Mucosa of gallbladder (tissue), 1 donor: ENCODE data around the gene MYCBP2. TPM values are rescaled to one million over a fixed set of nuclear protein-coding genes. Genes with fewer than 3 reads are reported as not detected.
"Not testable (repeated sequence)": the region's sequence is repeated elsewhere in the genome, so short reads cannot be mapped to it uniquely, and the experiment has no call there.

ENCODE experiments used
- DNase-seq: peaks from one replicate; pipeline ENCODE4 v3.0.0-alpha.2; 2020; ENCODE audit warnings: low spot score
- total RNA-seq: library from RNA; stranded (reverse); gene quantifications from one replicate; pipeline ENCODE4 v1.2.1, GENCODE V29; 2021
- donor health status: DM: no; HTN: no; CAD: no.

MYCBP2 gene
- total RNA-seq, 1 donor from 2014 or later = 71.8 TPM

DNA sequence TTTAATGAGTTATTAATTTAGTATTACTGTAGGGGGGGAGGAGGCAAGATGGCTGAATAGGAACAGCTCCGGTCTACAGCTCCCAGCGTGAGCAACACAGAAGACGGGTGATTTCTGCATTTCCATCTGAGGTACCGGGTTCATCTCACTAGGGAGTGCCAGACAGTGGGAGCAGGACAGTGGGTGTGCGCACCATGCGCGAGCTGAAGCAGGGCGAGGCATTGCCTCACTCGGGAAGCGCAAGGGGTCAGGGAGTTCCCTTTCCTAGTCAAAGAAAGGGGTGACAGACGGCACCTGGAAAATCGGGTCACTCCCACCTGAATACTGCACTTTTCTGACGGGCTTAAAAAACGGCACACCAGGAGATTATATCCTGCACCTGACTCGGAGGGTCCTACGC lies 127.9 kb downstream of the MYCBP2 start:
- not testable (repeated sequence) for DNase-seq

DNA sequence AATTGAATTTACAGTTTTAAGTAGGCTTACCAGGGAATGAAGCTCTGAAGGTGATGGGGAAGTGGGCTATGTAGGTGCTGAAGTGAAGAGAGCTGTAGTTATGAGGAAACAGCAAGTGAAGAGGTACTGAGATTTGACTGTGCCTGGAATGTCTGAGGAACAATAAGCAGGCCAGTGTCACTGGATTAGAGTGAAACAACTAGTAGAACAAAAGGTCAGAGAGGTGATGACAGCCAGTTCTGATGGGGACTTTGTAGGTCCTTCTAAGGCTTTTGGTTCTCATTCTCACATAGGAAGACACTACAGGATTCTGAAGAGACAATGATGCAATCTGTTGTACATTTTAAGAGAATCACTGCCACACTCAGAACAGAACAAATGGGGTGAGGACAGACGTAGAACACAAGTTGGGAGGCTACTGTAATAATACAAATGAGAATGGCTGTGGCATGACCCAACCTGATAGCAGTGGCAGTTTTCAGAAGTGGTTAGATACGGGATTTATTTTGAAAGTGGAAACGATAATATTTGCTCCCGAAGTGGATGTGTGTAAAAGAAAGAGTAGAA lies 130.8 kb downstream of the MYCBP2 start:
- DNase-seq = no peak

DNA sequence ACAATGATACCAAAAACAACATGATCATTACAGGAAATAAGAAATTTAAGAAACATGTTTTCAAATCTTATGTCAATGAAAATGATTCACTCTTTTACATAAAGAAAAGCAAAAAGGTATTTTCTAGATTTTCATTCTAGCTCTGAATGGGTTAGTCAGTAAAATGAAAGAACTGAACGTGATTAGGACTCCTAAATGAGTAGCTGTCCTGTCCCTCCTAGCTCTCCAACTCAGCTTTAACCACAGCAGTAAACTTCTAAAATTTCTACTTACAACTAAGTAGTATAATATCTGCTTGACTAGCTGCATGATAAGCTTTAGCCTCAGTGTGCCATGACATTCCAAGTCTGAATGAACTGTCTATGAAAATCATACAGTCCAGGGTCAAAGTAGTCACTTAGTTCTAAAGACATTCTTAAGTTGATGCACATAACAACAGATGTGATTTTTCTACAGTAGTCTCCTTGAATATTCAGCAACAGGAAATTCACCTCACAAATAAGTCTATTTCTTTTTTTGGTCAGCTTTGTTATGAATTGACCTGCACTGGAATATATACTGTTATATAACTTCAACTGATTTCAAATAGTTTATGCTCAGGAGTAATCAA lies 136.4 kb downstream of the MYCBP2 start:
- no peak for DNase-seq

DNA sequence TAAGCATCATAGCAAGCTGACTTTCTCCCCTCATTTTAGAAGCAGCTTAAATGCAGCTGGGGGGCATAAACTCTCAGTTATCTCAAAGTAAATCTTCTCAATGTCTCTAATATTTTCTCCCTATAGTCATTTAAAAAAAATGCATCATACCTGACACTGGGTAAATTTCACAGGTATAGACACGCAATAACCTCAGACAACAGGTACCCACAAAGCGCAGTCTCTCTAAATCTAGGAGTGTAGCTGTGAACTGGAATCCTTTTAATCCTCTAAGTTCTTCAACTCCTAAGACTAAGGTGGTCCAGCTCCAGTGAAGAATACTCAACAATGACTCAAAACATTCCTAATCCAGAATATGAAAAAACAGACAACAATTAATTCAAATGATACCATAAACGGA lies 141.2 kb downstream of the MYCBP2 start:
- DNase-seq = no peak

DNA sequence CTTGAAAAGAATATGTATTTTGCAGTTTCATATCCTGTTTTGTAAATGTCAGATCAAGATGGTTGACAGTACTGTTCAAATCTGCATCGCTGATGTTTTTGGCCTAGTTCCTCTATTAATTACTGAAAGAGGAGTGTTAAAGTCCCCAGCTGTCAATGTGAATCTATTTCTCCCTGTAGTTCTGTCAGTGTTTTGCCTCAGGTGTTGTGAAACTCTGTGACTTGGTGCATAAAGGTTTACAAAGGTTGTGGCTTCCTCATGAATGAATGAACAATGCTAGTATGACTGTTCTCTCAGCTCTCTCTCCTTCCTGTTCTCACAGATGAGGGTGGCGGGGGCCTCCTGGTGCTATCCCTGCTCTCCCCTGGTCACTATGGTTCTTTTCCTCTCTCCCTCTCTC lies 142.4 kb downstream of the MYCBP2 start:
- no peak for DNase-seq

DNA sequence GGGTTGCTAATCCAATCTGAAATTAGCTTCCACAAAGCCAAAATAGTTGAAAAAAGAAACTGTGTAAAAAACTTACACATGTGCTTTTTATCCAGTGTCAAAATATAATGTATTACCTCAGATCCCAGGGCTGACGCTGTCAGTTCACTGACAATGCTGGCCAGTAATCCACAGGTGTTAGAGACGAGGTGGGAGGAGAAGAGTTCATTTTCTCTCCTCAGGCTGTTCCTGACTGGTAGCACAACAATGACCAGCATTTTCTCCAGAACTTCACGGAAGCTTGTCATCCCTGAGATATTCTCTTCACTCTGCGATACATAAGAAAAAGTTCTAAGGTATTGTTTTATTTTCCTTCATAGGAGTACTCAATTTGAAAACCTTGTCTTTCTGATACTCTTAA lies 146.9 kb downstream of the MYCBP2 start:
- DNase-seq = no peak

DNA sequence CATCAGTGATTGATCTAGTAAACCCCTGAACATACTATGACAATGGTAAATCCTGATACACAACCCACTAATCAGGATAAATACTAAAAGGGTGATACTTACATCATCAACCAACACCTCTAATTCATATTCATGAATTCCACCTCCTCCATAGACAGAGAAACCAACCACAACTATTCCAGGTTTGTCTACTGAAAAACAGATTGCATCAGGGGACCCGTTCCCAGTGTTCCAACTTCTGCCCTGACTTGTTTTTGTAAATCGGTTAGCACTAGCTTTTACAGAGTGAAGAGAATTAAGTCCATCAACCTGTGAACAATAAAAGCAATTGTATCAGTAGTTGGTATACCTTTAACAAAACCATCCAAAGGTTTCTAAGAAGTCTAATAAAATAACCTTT lies 149.2 kb downstream of the MYCBP2 start:
- no peak for DNase-seq

DNA sequence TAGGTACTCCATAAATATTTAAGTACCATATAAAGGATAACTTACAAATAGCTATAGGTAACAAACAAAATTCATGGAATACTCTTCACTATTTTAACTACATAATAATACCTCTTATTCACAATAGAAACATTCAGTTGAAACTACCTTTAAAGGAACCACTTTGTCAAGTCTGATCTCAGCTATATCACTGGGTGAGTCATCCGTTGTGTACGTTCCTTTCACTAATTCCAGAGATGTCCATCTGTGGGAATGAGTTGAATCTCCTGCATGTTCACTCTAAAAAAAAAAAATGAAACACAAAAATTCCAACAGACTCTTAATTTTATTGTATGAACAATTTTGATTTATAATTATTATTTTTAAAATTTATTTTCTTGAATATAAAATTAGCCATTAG lies 150.5 kb downstream of the MYCBP2 start:
- no peak for DNase-seq

DNA sequence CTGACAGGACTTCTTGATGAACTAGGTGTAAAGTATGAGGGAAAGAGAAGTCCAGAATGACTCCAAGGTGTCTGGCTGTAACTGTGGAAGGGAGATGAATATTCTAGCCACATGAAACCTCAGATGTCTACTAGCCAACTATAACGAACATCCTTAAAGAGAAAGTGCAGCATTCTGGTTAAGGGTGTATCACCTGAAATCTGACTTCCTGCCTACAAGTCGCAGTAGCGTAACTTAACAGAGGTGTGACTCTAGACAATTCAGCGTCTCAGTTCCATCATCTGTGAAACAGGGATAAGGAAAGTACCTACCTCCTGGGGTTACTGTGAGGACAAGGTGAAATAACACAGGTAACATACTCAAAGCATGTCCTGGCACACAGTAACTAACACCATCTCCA lies 154.2 kb downstream of the MYCBP2 start:
- no peak for DNase-seq

DNA sequence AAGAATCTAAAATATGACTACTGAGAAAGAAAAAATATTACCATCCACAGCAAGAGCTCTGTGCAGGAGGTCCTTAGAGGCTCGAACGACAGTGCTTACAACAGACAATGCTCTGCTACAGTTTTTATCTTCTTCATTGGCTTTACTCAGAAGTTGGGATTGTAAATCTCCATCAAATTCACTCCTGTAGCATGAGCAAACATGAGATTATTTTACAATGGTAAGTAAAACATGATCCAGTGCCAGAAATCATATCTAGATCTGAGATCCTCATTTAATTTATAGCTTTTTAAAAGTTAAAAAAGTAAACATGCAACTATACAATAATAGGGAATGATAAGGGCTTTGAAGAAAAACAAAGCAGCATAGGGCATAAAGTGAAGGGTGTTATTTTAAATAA lies 155.4 kb downstream of the MYCBP2 start:
- DNase-seq = no peak

DNA sequence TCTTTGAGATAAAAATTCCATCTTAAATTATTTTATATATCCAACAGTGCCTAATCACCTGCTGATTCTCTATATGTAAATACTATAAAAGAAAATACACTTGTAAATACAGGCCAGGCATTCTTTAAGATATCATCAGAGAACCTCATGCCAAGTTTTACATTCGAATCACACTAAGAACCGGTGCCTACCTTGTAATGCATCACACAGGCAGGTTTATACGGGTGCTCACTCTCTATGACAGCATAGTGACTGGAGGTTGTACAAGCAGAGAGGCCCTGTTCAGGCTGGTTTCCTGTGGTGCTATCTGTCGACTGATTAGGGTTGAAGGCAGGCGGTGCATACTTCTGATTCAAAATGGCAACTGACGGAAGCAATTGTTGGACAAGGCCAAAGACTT lies 158.7 kb downstream of the MYCBP2 start:
- DNase-seq = no peak

DNA sequence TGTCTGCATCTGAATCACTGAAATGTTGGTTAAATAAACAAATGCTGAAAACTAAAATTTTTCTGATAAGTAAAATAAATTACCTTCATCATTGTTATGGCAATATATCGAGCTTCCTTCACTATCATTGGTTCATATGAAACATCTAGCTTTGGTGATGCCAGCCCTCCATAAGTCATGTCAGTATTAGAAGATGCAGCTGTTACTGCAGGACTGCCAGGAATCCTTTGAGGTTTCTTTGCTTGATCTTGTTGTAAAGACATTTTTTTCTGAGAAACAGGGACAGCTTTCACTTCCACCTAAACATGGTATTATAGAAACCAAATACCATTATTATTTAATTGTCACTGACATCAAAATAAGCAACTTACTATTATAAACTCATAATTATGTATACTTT lies 176.2 kb downstream of the MYCBP2 start:
- no peak for DNase-seq

DNA sequence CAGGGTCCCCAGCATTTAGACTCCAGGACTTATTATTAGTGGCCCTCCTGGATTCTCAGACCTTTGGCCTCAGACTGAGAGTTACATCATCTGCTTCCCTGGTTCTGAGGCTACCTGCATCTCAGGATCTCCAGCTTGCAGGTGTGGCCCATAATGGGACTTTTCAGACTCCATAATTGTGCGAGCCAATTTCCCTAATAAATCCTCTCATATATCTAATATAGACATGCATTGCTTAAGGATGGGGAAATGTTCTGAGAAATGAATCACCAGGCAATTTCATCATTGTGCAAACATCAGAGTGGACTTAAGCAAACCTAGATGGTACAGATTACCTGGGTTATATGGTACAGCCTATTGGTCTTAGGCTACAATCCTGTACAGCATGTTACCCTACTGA lies 183.5 kb downstream of the MYCBP2 start:
- DNase-seq = no peak

DNA sequence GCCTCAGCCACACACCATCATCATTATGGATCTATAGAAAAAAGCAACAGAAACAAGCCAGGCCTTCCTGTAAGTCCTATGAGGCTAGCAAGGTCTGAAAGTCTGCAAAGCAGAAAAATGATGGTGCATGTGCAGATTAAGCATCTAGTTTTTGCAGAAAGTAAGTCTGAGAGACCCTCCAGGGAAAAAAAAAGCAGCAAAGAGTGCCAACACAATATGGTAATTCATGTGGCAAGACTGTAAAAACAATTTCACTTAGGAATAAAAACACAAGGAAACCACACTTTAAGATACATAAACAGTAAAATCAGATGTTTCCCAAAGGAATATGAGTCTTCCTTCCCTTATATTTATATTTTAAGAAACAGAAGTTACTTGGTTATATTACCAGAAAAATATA lies 187.6 kb downstream of the MYCBP2 start:
- no peak for DNase-seq

DNA sequence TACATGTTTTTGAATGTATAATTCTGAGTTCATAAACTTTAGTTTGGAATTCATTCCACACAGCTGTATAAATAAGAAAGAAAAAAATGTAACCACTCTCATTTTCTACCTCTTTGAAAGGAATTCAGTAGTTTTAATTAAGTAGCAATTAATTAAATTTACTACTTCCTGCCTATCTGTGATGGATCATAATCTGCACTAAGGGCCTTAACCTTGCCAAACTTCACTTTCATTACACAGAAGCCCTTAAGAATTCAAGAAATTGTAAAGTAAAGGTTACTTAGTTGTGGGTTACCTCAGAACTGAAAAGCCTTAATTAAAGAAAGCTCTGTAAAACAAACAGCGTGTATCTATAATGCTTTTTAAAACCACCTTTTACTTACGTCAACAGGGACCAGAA lies 188.1 kb downstream of the MYCBP2 start:
- no peak for DNase-seq

DNA sequence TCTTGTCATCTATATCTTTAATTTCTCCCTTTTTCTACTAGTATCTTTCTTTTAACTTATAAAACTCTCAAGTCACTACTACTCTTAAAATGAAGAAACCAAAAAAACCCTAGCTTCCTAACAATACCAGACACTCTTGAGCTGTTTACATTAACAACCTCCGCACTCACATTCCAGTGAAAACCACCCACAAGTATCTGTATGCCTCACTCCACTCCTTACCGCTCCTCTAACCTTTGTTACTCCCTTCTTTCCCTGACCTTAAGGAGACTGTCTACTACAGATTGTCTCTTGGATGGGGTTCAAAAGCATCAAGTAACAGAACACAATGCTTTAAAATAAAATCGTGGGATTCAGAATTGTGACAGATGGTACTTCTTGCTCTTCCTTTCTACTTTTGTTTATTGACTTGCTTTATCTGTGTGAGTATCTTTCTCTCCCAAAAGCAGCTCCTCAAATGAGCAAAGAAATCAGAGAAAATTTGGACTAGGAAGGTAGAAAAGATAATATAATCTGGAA lies 189.9 kb downstream of the MYCBP2 start:
- no peak for DNase-seq

DNA sequence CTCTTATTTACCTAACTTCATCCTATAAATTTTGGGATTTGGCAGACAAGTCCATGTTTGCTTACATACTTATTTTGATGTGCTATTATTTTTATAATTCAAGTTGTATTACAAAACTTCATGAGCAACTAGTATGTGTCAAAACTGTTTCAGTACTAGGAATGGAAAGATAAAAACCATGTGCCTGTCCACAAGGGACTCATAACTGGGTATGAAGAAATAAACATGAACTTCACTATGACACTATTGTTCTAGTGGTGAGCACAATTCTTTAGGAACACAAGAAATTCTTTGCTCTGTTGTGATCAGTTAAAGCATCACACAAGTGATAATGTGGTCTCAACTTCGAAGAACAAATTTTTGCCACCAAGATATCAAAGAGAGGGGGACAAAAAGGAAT lies 202.5 kb downstream of the MYCBP2 start:
- no peak for DNase-seq

DNA sequence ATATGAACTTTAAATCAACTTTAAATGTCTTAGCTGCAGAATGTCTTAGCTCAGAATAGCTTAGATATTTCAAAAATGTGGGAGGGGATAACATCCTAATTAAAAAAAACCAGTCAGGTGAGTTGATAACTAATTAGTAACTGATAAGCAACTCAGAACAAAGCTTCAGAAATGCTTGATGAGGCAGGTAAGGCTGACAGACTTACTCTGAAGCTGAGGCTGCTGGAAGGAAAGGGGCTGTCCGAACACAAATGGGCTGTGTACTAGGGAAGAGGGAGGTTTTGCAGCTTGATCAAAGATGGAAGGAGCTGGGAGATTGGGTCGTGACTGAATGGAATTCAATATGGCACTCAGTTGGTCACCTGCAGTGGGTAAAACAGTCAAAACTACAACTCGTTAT lies 208.8 kb downstream of the MYCBP2 start:
- no peak for DNase-seq

DNA sequence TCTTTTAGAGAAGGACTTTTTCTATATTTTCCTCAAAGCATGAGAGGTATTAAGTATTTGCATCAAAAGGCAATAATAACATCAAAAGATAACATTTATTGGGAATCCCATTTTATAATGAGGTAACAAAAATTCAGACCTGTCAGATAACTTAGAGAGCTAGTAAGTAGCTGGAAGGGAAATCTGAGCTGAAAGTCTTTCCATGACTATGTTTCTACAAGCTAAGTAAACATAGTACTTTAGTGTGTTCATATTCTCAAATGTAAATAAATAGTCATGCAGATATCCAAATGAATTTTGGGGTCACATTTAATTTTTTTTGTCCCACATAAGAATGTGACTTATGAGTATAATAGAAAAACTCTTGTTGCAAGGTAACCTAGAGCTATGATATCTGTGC lies 212.6 kb downstream of the MYCBP2 start:
- no peak for DNase-seq

DNA sequence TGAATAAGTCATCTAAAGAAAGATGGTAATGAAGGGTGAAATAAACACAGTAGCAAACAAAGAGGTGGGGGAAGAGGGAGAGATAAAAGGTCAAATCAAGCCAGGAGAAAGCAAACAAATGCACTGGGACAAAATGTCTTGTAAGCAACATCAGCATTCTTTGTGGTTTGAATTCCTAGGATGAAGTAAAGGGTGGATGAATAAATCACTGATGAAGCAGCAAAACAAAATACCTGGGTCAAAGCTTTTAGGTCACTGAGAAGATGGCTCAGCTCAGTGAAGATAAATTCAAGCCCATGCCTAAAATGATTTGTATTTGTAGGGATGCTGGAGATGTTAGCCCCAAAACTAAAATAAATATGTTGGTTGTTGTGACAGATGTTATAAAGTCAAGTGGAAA lies 213.4 kb downstream of the MYCBP2 start:
- DNase-seq = no peak

DNA sequence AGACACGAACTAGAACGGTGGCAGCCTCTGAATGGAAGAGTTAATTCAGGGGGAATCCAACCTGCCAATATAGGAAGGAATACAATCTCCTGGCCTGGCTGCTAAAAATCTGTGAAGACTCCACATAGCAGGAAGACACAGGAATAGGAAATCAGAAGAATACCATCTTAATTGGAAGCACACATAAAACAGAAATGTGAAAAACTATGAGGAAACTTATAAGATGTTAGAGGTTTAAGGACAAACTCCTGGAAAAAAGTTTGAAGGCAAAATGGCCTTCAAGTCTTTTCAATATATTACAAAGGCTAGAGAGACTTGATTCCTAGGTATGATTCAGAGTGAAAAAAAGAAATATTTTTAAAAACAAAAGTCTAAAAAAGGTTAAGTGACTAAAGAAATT lies 221.8 kb downstream of the MYCBP2 start:
- DNase-seq = no peak

DNA sequence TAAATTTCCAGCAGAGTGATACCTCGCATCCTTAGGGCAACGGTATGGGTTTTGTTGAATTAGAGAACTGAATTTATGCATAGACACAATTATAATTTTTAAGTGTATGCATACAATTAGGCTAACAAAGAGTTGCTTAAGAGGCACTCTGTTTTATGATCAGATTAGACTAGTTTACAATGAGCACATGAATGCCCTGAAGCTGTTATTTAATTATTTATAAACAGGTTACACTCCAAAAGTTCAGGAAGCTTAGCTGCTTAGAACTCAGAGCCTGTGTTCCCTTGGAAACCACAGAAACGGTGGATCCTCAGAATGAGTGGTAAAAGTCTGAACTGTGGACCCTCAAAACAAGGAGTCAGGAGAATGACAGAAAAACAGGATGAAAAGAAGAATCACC lies 227.5 kb downstream of the MYCBP2 start:
- DNase-seq = no peak

DNA sequence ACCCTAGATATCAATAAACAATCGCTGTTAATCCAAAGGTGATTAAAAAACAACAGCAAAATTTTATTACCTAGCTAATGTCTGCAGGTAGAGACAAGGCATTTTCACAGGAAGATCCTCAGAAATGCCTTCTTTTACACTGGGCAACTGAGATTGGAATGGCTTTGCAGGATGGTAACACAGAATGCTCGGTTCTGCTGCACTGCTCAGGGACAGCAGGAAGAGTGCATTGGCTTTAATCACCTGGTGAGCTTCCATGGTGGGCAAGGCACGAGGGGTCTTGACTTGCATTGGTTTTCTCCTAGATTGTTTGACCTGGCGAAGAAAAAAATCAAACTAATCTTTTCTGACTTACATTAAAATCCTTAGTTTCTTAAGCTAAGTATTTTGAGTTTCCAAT lies 231.6 kb downstream of the MYCBP2 start:
- DNase-seq = no peak

DNA sequence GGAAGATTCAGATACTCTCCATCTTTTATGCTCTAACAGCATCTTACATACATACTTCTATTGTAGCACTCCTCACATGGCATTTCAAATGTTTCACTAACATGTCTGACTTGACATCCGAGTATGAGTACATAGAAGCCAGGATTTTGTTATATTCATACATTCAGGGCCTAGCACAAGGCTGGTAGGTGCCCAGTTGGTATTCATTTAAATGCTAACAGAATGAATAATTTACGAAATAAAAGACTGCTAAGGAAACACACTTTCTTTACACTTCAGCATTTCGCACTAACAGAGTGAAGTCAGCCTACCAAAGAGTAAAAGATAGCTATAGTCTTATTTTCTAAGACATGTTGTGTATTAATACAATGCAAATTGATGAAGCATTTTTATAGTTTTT lies 232.1 kb downstream of the MYCBP2 start:
- no peak for DNase-seq
